Testis (tissue), 2 donors: Measurements from ENCODE around the gene RAPSN.

Experiments
- POLR2A ChIP-seq: fragments of 450-650 bp; IDR thresholded peaks from one replicate; pipeline ENCODE4 v1.6.1; 2017; ENCODE audit warnings: antibody characterized with exemption, mild to moderate bottlenecking, moderate library complexity
- TF ChIP-seq, protein P1 (sequence below), 3 experiments: fragments of 450-650 bp in 2 of 3; fragments of 200-600 bp in 1 of 3; sonication (generic) in 1 of 3; IDR thresholded peaks; one replicate each; pipeline ENCODE4 v1.5.1; 2016 to 2019; ENCODE audit warnings: antibody characterized with exemption in 3 of 3, mild to moderate bottlenecking in 2 of 3, moderate library complexity in 1 of 3

DNA sequence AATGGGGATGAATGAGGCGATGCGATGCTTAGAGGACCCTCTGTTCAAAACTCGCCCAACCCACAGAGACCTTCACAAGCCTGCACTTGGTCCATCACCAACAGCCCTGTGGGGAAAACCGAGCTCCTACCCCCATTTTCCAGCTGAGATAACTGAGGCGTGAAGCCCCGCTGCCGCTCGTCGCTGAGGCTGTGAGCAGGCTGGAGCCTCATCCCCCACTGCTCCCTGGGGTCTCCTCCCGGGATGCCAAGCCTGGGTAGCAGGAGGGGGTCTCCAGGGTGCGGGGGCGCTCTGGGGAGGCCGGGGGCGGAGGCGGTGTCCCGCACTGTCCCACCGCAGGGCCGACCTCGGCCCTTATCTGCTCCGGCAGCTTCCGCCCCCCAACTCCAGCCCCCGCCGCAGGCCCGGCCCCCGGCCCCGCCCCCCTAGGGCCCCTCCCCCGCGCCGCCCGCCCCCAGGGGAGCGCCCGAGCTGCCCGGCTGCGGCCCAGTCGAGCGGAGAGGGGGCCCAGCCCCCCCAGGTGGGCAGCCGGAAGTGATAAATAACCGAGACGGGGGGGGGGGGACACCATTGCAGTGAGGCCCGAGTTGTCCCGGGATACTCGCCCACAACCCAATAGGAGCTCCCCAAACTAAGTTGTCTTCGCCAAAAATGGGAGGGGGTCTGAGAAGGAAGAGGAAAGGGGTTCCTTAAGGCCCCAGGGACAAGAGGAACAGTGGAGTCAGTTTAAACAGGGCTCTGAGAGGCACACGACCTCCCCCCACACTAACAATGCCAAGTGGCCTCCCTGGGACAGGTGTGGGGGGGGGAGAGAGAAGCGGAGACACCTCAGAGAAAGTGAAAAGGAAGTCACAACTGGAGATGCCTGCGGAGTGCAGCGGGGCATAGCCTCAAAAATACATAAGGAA is 48.8 kb downstream of the RAPSN start:
- TF ChIP-seq, protein P1, sequence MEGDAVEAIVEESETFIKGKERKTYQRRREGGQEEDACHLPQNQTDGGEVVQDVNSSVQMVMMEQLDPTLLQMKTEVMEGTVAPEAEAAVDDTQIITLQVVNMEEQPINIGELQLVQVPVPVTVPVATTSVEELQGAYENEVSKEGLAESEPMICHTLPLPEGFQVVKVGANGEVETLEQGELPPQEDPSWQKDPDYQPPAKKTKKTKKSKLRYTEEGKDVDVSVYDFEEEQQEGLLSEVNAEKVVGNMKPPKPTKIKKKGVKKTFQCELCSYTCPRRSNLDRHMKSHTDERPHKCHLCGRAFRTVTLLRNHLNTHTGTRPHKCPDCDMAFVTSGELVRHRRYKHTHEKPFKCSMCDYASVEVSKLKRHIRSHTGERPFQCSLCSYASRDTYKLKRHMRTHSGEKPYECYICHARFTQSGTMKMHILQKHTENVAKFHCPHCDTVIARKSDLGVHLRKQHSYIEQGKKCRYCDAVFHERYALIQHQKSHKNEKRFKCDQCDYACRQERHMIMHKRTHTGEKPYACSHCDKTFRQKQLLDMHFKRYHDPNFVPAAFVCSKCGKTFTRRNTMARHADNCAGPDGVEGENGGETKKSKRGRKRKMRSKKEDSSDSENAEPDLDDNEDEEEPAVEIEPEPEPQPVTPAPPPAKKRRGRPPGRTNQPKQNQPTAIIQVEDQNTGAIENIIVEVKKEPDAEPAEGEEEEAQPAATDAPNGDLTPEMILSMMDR (IDR thresholded peaks at IDR 0.05) = no peak
- no peak for TF ChIP-seq POLR2A
